SJSA1 (cell line): ENCODE measurements around the gene TNK1. TPM values are rescaled to one million over a fixed set of nuclear protein-coding genes. Genes with fewer than 3 reads are reported as not detected.
"Not testable (repeated sequence)": the region's sequence is repeated elsewhere in the genome, so short reads cannot be mapped to it uniquely, and the experiment has no call there.

Experiments used
- DNase-seq, 2 experiments: peaks; one replicate each; pipeline ENCODE4 v3.0.0-alpha.2; 2015 to 2020; ENCODE audit warnings: low spot score in 2 of 2, low read depth in 1 of 2
- H3K27ac ChIP-seq: fragments of 250-450 bp; sonication (Bioruptor Pico); 2 replicates; pipeline ENCODE4 v1.5.1; 2020; ENCODE audit warnings: mild to moderate bottlenecking, moderate library complexity
- H3K27me3 ChIP-seq: fragments of 250-450 bp; sonication (Bioruptor Pico); replicated peaks from 2 replicates; pipeline ENCODE4 v1.5.1; 2020; ENCODE audit warnings: mild to moderate bottlenecking, moderate library complexity
- H3K36me3 ChIP-seq: fragments of 250-450 bp; sonication (Bioruptor Pico); 2 replicates; pipeline ENCODE4 v1.5.1; 2020; ENCODE audit warnings: mild to moderate bottlenecking
- H3K4me1 ChIP-seq: fragments of 250-450 bp; sonication (Bioruptor Pico); replicated peaks from 2 replicates; pipeline ENCODE4 v1.6.1; 2021; ENCODE audit warnings: mild to moderate bottlenecking
- H3K4me3 ChIP-seq: fragments of 250-450 bp; sonication (Bioruptor Pico); 2 replicates; pipeline ENCODE4 v1.5.1; 2020; ENCODE audit warnings: mild to moderate bottlenecking
- H3K9me3 ChIP-seq: fragments of 250-450 bp; sonication (Bioruptor Pico); replicated peaks from 2 replicates; pipeline ENCODE4 v1.5.1; 2020; ENCODE audit warnings: mild to moderate bottlenecking
- total RNA-seq: library from RNA; depleted of rRNA; stranded (reverse); fragments of >200 nt; shearing (Covaris generic); gene quantifications from 2 replicates; pipeline ENCODE4 v1.2.3, GENCODE V29; 2014; rRNA removed

The TNK1 gene
- total RNA-seq, result not detected in 2 replicates

GRCh38 chr17:7380855-7381683 lies at the start of gene TNK1:
TSS of gene TNK1 (plus strand) at chr17:7381089. CDS start at chr17:7382927, 1,838 bp downstream.
- H3K36me3 ChIP-seq, result no peaks in the 10 kb centered on the region
- H3K27ac ChIP-seq, result no peak within 1 kb of the TSS
- peaks cover 53% of the 10 kb centered on the region for H3K27me3 ChIP-seq
- H3K9me3 ChIP-seq, result peaks cover 5% of the 10 kb centered on the region
- no peak for DNase-seq
- no peak within 1 kb of the TSS for H3K4me3 ChIP-seq
- peaks cover 9% of the 10 kb centered on the region for H3K4me1 ChIP-seq

GRCh38 chr17:7332111-7332510 lies 48.8 kb upstream of the TNK1 start:
- Histone ChIP-seq H3K36me3 (no peaks in the 10 kb centered on the region), H3K4me3 (no peak overlapping the region), H3K27me3 (no peaks in the 10 kb centered on the region; the same call in 1 of the 2 replicates), H3K4me1 (peaks cover 14% of the 10 kb centered on the region), H3K27ac (no peak overlapping the region), H3K9me3 (no peaks in the 10 kb centered on the region)
- DNase-seq, result no peak

GRCh38 chr17:7332600-7333069 lies 48.3 kb upstream of the TNK1 start:
- not testable (repeated sequence) for DNase-seq, H3K4me3 ChIP-seq, H3K27ac ChIP-seq, H3K9me3 ChIP-seq, H3K27me3 ChIP-seq, H3K36me3 ChIP-seq
- peaks cover 14% of the 10 kb centered on the region for H3K4me1 ChIP-seq

- no peak overlapping the region for H3K27ac ChIP-seq
- H3K36me3 ChIP-seq, result no peaks in the 10 kb centered on the region
- no peaks in the 10 kb centered on the region for H3K9me3 ChIP-seq
- DNase-seq, result no peak
- peaks cover 19% of the 10 kb centered on the region for H3K27me3 ChIP-seq
- H3K4me3 ChIP-seq, result no peak overlapping the region
- H3K4me1 ChIP-seq, result peaks cover 5% of the 10 kb centered on the region
Measured at GRCh38 chr17:7334938-7335538, 45.9 kb upstream of the TNK1 start.

DNA sequence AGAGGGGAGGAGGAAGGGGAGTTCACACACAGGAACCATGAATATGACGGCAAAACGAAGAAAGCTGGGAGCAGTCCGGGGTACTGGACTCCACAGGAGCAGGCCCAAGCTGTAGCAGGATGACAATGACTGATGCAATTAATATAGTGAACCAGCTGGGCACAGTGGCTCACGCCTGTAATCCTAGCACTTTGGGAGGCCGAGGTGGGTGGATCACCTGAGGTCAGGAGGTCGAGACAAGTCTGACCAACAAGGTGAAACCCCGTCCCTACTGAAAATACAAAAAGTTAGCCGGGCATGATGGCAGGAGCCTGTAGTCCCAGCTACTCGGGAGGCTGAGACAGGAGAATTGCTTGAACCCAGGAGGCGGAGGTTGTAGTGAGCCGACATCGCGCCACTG lies 45.1 kb upstream of the TNK1 start:
- not testable (repeated sequence) for H3K9me3 ChIP-seq, H3K27ac ChIP-seq, H3K36me3 ChIP-seq, DNase-seq, H3K4me3 ChIP-seq, H3K4me1 ChIP-seq
- H3K27me3 ChIP-seq, result peaks cover 26% of the 10 kb centered on the region

GRCh38 chr17:7336240-7337175 lies 44.4 kb upstream of the TNK1 start, which contains the start of gene ACAP1:
TSS of gene ACAP1 (plus strand) at chr17:7336529. CDS start at chr17:7336735, 206 bp downstream.
- H3K9me3 ChIP-seq, result no peaks in the 10 kb centered on the region
- no peak for DNase-seq
- H3K27me3 ChIP-seq, result peaks cover 33% of the 10 kb centered on the region
- no peak within 1 kb of the TSS for H3K27ac ChIP-seq
- H3K4me3 ChIP-seq, result no peak within 1 kb of the TSS
- no peaks in the 10 kb centered on the region for H3K36me3 ChIP-seq
- no peaks in the 10 kb centered on the region for H3K4me1 ChIP-seq

DNA sequence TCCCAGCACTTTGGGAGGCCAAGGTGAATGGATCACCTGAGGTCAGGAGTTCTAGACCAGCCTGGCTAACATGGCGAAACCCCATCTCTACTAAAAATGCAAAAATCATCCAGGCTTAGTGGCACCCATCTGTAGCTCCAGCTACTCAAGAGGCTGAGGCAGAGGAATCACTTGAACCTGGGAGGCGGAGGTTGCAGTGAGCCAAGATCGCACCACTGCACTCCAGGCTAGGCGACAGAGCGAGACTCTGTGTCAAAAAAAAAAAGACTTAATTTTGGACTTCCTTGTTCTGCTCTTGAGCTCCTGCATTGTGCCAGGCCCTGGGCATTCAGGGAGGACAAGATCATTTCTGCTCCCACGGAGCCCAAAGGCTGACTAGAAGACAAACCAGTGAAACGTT lies 43.3 kb upstream of the TNK1 start:
- not testable (repeated sequence) for H3K9me3 ChIP-seq, H3K4me3 ChIP-seq, H3K36me3 ChIP-seq, H3K4me1 ChIP-seq, DNase-seq, H3K27ac ChIP-seq
- peaks cover 44% of the 10 kb centered on the region for H3K27me3 ChIP-seq

DNA sequence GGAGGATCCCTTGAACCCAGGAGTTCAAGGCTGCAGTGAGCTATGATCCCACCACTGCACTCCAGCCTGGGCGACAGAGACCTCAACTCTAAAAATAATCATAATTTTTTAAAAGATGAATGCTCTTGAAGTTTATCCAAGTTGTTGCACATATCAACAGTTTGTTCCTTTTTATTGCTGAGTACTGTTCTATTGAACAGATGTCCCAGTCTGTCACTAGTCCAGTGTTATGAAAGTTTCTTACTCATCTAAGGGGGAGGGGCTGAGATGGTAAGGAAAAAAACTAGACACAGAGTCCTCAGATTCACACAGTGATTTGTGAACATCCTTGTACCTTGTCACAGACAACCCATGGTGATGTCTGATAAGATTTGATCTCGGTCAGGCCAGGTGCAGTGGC lies 40.7 kb upstream of the TNK1 start:
- Histone ChIP-seq H3K27me3 (peaks cover 63% of the 10 kb centered on the region), H3K4me3 (no peak overlapping the region), H3K36me3 (no peaks in the 10 kb centered on the region), H3K27ac (no peak overlapping the region), H3K4me1 (no peaks in the 10 kb centered on the region), H3K9me3 (no peaks in the 10 kb centered on the region)
- no peak for DNase-seq

- Histone ChIP-seq H3K4me1 (no peaks in the 10 kb centered on the region), H3K27ac (no peak overlapping the region), H3K36me3 (no peaks in the 10 kb centered on the region), H3K9me3 (no peaks in the 10 kb centered on the region), H3K4me3 (no peak overlapping the region), H3K27me3 (peaks cover 63% of the 10 kb centered on the region)
- DNase-seq, result no peak
Measured at GRCh38 chr17:7341842-7342241, 39.0 kb upstream of the TNK1 start.

GRCh38 chr17:7343250-7343649 lies 37.6 kb upstream of the TNK1 start:
- Histone ChIP-seq H3K27ac (no peak overlapping the region), H3K9me3 (no peaks in the 10 kb centered on the region), H3K36me3 (no peaks in the 10 kb centered on the region), H3K27me3 (peaks cover 59% of the 10 kb centered on the region), H3K4me1 (no peaks in the 10 kb centered on the region), H3K4me3 (no peak overlapping the region)
- no peak for DNase-seq

DNA sequence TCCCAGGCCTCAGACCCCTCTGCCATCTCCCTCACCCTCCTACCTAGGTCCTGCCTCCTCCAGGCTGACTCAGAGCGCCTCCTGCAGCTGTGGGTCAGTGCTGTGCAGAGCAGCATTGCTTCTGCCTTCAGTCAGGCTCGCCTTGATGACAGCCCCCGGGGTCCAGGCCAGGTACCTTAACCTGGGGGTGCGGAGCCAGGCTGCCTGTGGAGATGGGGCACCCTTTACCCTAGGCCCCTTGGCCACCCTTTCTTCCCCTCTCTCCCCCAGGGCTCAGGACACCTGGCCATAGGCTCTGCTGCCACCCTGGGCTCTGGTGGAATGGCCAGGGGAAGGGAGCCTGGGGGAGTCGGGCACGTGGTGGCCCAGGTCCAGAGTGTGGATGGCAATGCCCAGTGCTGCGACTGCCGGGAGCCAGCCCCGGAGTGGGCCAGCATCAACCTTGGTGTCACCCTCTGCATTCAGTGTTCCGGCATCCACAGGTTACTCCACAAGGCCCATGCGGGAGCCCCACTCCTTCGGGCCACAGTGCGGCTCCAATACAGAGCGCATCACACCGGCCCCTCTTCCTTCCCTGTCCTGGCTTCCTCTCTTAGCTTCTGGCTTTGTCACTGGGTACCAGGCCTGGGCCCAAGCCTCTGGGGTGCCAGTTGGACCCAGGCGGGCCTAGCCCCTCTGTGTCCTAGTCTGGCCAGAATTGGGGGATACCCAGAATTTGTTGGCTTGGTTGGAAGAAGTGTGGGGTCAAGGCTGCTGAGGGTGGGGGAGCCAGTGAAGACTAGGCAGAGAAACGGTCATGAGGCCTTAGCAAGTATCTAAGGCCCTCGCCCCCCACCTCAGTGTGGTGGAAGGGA lies 33.9 kb upstream of the TNK1 start:
- Histone ChIP-seq H3K36me3 (peaks cover 4% of the 10 kb centered on the region), H3K4me3 (no peak overlapping the region), H3K4me1 (peaks cover 18% of the 10 kb centered on the region), H3K9me3 (no peaks in the 10 kb centered on the region), H3K27ac (no peak overlapping the region), H3K27me3 (peaks cover 25% of the 10 kb centered on the region)
- no peak for DNase-seq

GRCh38 chr17:7347630-7348477 lies 33.0 kb upstream of the TNK1 start:
- Histone ChIP-seq H3K36me3 (peaks cover 4% of the 10 kb centered on the region), H3K27ac (no peak overlapping the region), H3K9me3 (no peaks in the 10 kb centered on the region), H3K4me3 (no peak overlapping the region), H3K4me1 (peaks cover 25% of the 10 kb centered on the region), H3K27me3 (peaks cover 20% of the 10 kb centered on the region)
- no peak for DNase-seq
